DOHH2 (cell line): Measurements from ENCODE around the gene TMEM94.

ENCODE experiments used
- H3F3A ChIP-seq: fragments of 200-600 bp; sonication (generic), shearing (Covaris generic); 2 replicates; pipeline ENCODE4 v1.6.0; 2016; ENCODE audit warnings: antibody characterized with exemption, mild to moderate bottlenecking; ENCODE audit not compliant: control insufficient read depth, insufficient read depth
- H3K27ac ChIP-seq: fragments of 200-600 bp; sonication (generic); 2 replicates; pipeline ENCODE4 v1.5.1; 2014; ENCODE audit warnings: low read depth, mild to moderate bottlenecking, low read length, moderate library complexity
- H3K27me3 ChIP-seq: fragments of 200-600 bp; sonication (generic); 2 replicates; pipeline ENCODE4 v1.6.1; 2014; ENCODE audit warnings: mild to moderate bottlenecking, low read length, mixed read lengths; ENCODE audit not compliant: control insufficient read depth
- H3K36me3 ChIP-seq: fragments of 200-600 bp; sonication (generic); 2 replicates; pipeline ENCODE4 v1.6.1; 2014; ENCODE audit warnings: mild to moderate bottlenecking, low read length, moderate library complexity, mixed read lengths; ENCODE audit not compliant: control insufficient read depth
- H3K4me1 ChIP-seq: fragments of 200-600 bp; sonication (generic); 2 replicates; pipeline ENCODE4 v1.6.1; 2014; ENCODE audit warnings: mild to moderate bottlenecking, low read length, mixed read lengths; ENCODE audit not compliant: control insufficient read depth
- H3K4me2 ChIP-seq: fragments of 200-600 bp; sonication (generic); 2 replicates; pipeline ENCODE4 v1.6.0; 2014; ENCODE audit warnings: mild to moderate bottlenecking, low read length, moderate library complexity
- H3K4me3 ChIP-seq: fragments of 200-600 bp; sonication (generic); 2 replicates; pipeline ENCODE4 v1.5.1; 2014; ENCODE audit warnings: mild to moderate bottlenecking, low read length, mixed read lengths
- H3K79me2 ChIP-seq: fragments of 200-600 bp; sonication (generic); 2 replicates; pipeline ENCODE4 v1.6.1; 2014; ENCODE audit warnings: mild to moderate bottlenecking, low read length, mixed read lengths; ENCODE audit not compliant: control insufficient read depth
- H3K9me2 ChIP-seq: fragments of 200-600 bp; sonication (generic); replicated peaks from 2 replicates; pipeline ENCODE4 v1.6.1; 2014; ENCODE audit warnings: mild to moderate bottlenecking, low read length, mixed read lengths; ENCODE audit not compliant: control insufficient read depth
- H3K9me3 ChIP-seq: fragments of 200-600 bp; sonication (generic); 2 replicates; pipeline ENCODE4 v1.6.1; 2014; ENCODE audit warnings: antibody characterized with exemption, low read length, mixed read lengths; ENCODE audit not compliant: control insufficient read depth, insufficient read depth
- H4K20me1 ChIP-seq: fragments of 200-600 bp; sonication (generic); 2 replicates; pipeline ENCODE4 v1.6.0; 2014; ENCODE audit warnings: low read depth, mild to moderate bottlenecking, antibody characterized with exemption, low read length, moderate library complexity; ENCODE audit not compliant: control insufficient read depth, insufficient read depth
- CTCF ChIP-seq: fragments of 200-600 bp; sonication (generic); IDR thresholded peaks from one replicate; pipeline ENCODE4 v1.5.1; 2014; ENCODE audit warnings: antibody characterized with exemption, mild to moderate bottlenecking, low read depth, low read length; ENCODE audit not compliant: poor library complexity, severe bottlenecking
- EZH2phosphoT487 ChIP-seq: fragments of 200-600 bp; sonication (generic); IDR thresholded peaks from 2 replicates; pipeline ENCODE4 v1.6.1; 2017; ENCODE audit warnings: borderline replicate concordance, mild to moderate bottlenecking, antibody characterized with exemption, low read length, moderate library complexity, mixed read lengths

TMEM94 gene

GRCh38 chr17:75521951-75522727 is 65.7 kb downstream of the TMEM94 start:
- TF ChIP-seq CTCF: no peak
- no peak for TF ChIP-seq EZH2phosphoT487
- peaks cover 8% of the 10 kb centered on the region for H3F3A ChIP-seq
- no peaks in the 10 kb centered on the region for H3K9me3 ChIP-seq
- H3K27me3 ChIP-seq: peaks cover 15% of the 10 kb centered on the region
- no peak overlapping the region for H3K4me2 ChIP-seq
- H3K9me2 ChIP-seq: no peaks in the 10 kb centered on the region
- no peak overlapping the region for H3K27ac ChIP-seq
- H4K20me1 ChIP-seq: peaks cover 5% of the 10 kb centered on the region; the same call in 1 of the 2 replicates
- no peak overlapping the region for H3K4me3 ChIP-seq
- peaks cover 14% of the 10 kb centered on the region for H3K79me2 ChIP-seq
- peaks cover 35% of the 10 kb centered on the region for H3K4me1 ChIP-seq
- H3K36me3 ChIP-seq: peaks cover 43% of the 10 kb centered on the region

GRCh38 chr17:75523647-75524046 is 67.2 kb downstream of the TMEM94 start:
- peaks cover 34% of the 10 kb centered on the region for H3K36me3 ChIP-seq
- no peak overlapping the region for H3K4me3 ChIP-seq
- no peaks in the 10 kb centered on the region for H4K20me1 ChIP-seq
- TF ChIP-seq CTCF: no peak
- no peak for TF ChIP-seq EZH2phosphoT487
- H3F3A ChIP-seq: peaks cover 8% of the 10 kb centered on the region
- H3K79me2 ChIP-seq: peaks cover under 1% of the 10 kb centered on the region
- no peaks in the 10 kb centered on the region for H3K9me3 ChIP-seq
- peaks cover 20% of the 10 kb centered on the region for H3K4me1 ChIP-seq
- no peak overlapping the region for H3K27ac ChIP-seq
- no peaks in the 10 kb centered on the region for H3K9me2 ChIP-seq
- H3K4me2 ChIP-seq: no peak overlapping the region
- peaks cover 16% of the 10 kb centered on the region for H3K27me3 ChIP-seq

GRCh38 chr17:75524269-75524969 is 68.0 kb downstream of the TMEM94 start:
- Histone ChIP-seq H3K9me2 (no peaks in the 10 kb centered on the region), H3K79me2 (no peaks in the 10 kb centered on the region), H3K36me3 (peaks cover 28% of the 10 kb centered on the region), H3K4me2 (peak overlapping the region; percentile 92), H3K27me3 (peaks cover 16% of the 10 kb centered on the region), H4K20me1 (no peaks in the 10 kb centered on the region), H3K9me3 (no peaks in the 10 kb centered on the region), H3K4me1 (peaks cover 18% of the 10 kb centered on the region), H3F3A (peaks cover 8% of the 10 kb centered on the region), H3K4me3 (peak overlapping the region; percentile 89), H3K27ac (no peak overlapping the region)
- no peak for TF ChIP-seq CTCF
